Stimulated activated naive B cell treated with anti-CD40 and anti-IgM and Interleukin-4, amounts not matched to agents 10 μg/mL and 1 μg/mL and 100 μg/mL, for 72 hours (primary cell): ENCODE results near the gene PRRC2A.

Experiments
- ATAC-seq, 2 donors: fragments of 150-1000 bp; cut with Tn5 transposase; replicated peaks; 2 replicates each; pipeline ENCODE4 v1.10.0; 2021; ENCODE audit warnings: moderate library complexity in 1 of 2
- DNase-seq: peaks from one replicate; pipeline ENCODE4 v3.0.0; 2021
- H3K27ac Mint-ChIP-seq: one replicate; pipeline ENCODE4 v1.8.0; 2022; ENCODE audit warnings: mild to moderate bottlenecking, mixed read lengths
- H3K27me3 Mint-ChIP-seq, 2 donors: one replicate each; pipeline ENCODE4 v1.8.0; 2022; ENCODE audit warnings: mixed read lengths in 2 of 2
- H3K36me3 Mint-ChIP-seq, 2 donors: one replicate each; pipeline ENCODE4 v1.8.0; 2022; ENCODE audit warnings: mixed read lengths in 2 of 2, mild to moderate bottlenecking in 1 of 2
- H3K4me1 Mint-ChIP-seq, 2 donors: one replicate each; pipeline ENCODE4 v1.8.0; 2022; ENCODE audit warnings: mixed read lengths in 2 of 2, mild to moderate bottlenecking in 1 of 2
- H3K4me3 Mint-ChIP-seq, 2 donors: one replicate each; pipeline ENCODE4 v1.8.0; 2022; ENCODE audit warnings: mild to moderate bottlenecking in 2 of 2, mixed read lengths in 2 of 2, moderate library complexity in 1 of 2
- H3K9me3 Mint-ChIP-seq, 2 donors: one replicate each; pipeline ENCODE4 v1.8.0; 2022; ENCODE audit warnings: mixed read lengths in 2 of 2, mild to moderate bottlenecking in 1 of 2

Gene PRRC2A

DNA sequence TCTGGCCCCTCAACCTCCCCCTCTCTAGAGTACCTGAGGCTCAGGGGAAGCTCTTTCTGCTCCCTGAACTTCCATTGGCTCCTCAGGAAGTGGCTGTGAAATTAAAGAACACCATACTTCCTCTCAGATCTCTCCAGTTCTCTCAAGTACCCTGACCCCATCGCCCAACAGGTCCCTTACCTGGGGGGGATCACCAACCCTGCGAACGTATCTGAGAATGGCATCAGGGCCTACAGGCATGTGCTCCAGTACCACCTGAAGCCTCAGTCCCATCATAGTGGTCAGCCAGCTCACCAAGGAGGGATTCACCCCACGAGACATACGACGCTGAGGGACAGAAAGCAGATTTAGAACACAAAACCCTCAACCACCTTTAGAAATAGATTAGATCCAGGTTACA is 20.1 kb downstream of the PRRC2A start:
- H3K4me1 Mint-ChIP-seq: peaks cover 2 to 6% of the 10 kb centered on the region in 2 donors
- ATAC-seq (no peak), DNase-seq (no peak)
- no peak overlapping the region for H3K4me3 Mint-ChIP-seq
- H3K27ac Mint-ChIP-seq: peak overlapping the region; percentile 9
- no peaks in the 10 kb centered on the region for H3K27me3 Mint-ChIP-seq
- H3K9me3 Mint-ChIP-seq: no peaks in the 10 kb centered on the region
- H3K36me3 Mint-ChIP-seq: peaks cover 30 to 60% of the 10 kb centered on the region in 2 donors

DNA sequence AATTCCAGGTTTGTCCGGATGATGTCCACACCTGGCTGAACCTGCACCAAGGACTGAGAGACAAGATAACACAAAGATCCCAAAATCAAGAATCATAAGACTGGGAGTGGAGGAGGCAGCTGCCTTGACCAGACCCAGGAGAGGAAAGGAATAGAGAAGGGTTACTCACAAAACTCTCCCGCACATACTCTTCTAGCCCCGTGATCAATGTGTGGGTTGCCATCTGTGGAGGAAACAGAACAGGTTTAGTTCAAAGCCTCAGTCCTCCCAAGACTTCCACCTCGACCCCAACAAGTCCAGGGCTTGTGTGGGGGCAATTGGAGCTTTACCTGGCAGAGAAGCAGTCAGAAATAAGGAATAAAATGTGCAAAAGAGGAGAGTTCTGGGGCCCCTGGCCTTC is 20.9 kb downstream of the PRRC2A start:
- DNase-seq (no peak), ATAC-seq (no peak)
- Mint-ChIP-seq H3K36me3 (peaks cover 27 to 57% of the 10 kb centered on the region in 2 donors), H3K9me3 (no peaks in the 10 kb centered on the region), H3K27ac (no peak overlapping the region), H3K27me3 (no peaks in the 10 kb centered on the region), H3K4me3 (no peak overlapping the region), H3K4me1 (peaks cover 0 to 6% of the 10 kb centered on the region in 2 donors)

GRCh38 chr6:31642798-31643570 is 22.5 kb downstream of the PRRC2A start:
- Mint-ChIP-seq H3K4me1 (no peaks in the 10 kb centered on the region), H3K4me3 (no peak overlapping the region), H3K27ac (peak overlapping the region; percentile 25), H3K9me3 (no peaks in the 10 kb centered on the region), H3K27me3 (no peaks in the 10 kb centered on the region), H3K36me3 (peaks cover 29 to 53% of the 10 kb centered on the region in 2 donors)
- no peak for DNase-seq
- ATAC-seq: no peak

DNA sequence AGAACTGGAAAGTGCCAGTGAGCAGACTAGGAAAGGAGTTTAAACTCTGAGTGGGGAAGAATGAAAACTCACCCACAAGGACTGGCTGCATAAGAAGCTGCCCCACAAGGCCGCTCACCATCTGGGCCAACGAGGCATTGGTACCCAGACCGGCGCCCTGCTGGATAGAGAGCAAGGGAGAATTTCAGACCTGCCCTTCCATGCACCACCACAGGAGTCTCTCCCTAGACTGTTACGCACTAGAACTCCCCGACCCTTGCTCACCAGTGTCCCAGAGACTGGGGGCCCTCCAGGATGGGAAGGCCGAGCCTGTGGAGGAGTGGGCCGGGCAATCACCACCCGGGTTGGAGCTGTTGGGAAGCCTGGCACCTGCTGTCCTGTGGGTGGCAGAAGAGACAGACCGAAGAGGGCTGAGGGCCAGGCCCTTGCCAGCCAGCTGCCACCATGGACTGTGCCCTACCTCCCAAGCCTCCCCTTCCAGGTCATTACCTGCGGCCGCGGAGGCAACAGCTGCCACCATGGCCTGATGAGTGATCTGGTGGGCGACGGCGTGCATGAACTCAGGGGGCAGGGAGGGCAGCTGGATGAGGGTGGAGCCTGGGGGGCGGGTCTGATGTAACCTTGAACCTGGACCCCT is 23.4 kb downstream of the PRRC2A start:
- no peak for DNase-seq
- Mint-ChIP-seq H3K9me3 (no peaks in the 10 kb centered on the region), H3K27me3 (no peaks in the 10 kb centered on the region), H3K36me3 (peaks cover 32 to 61% of the 10 kb centered on the region in 2 donors), H3K4me3 (no peak overlapping the region), H3K27ac (no peak overlapping the region), H3K4me1 (peaks cover 0 to 2% of the 10 kb centered on the region in 2 donors)
- no peak for ATAC-seq

DNA sequence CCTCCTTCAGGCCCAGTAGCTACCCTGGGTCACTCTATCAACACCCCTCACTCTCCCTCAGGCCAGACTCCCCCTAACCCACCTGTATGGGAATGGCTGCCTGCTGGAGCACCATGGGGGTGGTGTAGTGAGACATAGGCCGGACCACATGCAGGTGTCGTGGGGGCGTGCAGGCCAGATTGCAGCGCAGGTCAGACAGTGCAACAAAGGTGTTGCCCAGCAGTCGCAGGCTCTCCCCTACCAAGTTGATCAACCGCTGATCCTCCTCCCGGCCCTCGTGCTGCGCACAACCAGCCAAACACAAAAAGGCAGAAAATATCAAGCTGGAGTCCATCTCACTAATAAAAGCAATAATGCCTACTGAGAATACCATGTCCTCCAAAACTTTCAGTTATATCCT is 24.8 kb downstream of the PRRC2A start:
- H3K4me1 Mint-ChIP-seq: peaks cover 4 to 15% of the 10 kb centered on the region in 2 donors
- no peak for DNase-seq
- H3K4me3 Mint-ChIP-seq: no peak overlapping the region
- peak overlapping the region; percentile 88 for H3K27ac Mint-ChIP-seq
- H3K27me3 Mint-ChIP-seq: no peaks in the 10 kb centered on the region
- peaks cover 36 to 61% of the 10 kb centered on the region in 2 donors for H3K36me3 Mint-ChIP-seq
- ATAC-seq: no peak
- no peaks in the 10 kb centered on the region for H3K9me3 Mint-ChIP-seq

GRCh38 chr6:31651602-31652191 is 31.2 kb downstream of the PRRC2A start:
- no peaks in the 10 kb centered on the region for H3K9me3 Mint-ChIP-seq
- ATAC-seq (peak; percentile 60 to 65), DNase-seq (no peak)
- H3K27ac Mint-ChIP-seq: peak overlapping the region; percentile 99
- H3K36me3 Mint-ChIP-seq: peaks cover 45 to 57% of the 10 kb centered on the region in 2 donors
- H3K4me3 Mint-ChIP-seq: peak overlapping the region; percentile 96
- peaks cover 24 to 52% of the 10 kb centered on the region in 2 donors for H3K4me1 Mint-ChIP-seq
- H3K27me3 Mint-ChIP-seq: no peaks in the 10 kb centered on the region

DNA sequence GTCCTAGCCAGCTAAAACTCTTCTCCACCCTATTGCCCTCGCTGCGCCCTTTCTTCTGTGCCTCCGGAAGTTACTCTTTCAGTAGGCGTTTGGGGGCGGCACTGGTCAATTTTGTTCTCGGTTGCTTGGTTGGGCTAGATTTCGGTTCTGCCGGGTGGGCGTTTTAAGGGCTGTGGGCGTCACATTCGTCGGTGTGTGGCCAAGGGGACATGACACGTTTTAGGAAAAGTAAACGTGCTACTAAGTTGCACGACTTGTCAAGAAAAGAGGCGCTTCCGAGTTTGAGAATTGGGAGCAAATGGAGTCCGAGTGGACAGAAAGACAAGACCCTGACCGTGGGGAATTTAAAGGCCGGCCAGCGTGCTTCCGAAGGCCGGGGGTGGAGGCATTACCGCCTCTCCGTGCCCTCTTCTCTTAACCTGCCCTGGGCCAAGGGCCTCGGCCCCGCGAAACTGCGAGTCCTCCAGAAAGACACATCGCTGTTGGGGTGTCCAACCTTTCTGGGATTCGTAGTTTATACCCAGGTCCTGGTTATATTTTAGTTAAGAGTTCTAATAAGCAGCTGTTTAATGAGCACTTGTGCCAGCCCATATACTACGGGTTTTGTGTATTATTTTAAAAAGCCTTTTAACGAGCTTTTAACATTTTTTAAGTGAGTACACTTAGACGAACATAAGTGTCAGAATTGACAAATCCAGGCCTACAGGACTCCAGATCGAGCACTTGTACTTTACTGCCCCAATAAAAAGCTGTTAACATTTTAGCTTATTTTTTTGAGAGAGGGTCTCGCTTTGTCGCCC is 32.6 kb downstream of the PRRC2A start:
- ATAC-seq (peak; percentile 70 to 75), DNase-seq (no peak)
- Mint-ChIP-seq H3K4me1 (peaks cover 34 to 66% of the 10 kb centered on the region in 2 donors), H3K36me3 (peaks cover 41 to 54% of the 10 kb centered on the region in 2 donors), H3K27me3 (no peaks in the 10 kb centered on the region), H3K4me3 (peak overlapping the region; percentile 96), H3K27ac (peak overlapping the region; percentile 99), H3K9me3 (no peaks in the 10 kb centered on the region)

DNA sequence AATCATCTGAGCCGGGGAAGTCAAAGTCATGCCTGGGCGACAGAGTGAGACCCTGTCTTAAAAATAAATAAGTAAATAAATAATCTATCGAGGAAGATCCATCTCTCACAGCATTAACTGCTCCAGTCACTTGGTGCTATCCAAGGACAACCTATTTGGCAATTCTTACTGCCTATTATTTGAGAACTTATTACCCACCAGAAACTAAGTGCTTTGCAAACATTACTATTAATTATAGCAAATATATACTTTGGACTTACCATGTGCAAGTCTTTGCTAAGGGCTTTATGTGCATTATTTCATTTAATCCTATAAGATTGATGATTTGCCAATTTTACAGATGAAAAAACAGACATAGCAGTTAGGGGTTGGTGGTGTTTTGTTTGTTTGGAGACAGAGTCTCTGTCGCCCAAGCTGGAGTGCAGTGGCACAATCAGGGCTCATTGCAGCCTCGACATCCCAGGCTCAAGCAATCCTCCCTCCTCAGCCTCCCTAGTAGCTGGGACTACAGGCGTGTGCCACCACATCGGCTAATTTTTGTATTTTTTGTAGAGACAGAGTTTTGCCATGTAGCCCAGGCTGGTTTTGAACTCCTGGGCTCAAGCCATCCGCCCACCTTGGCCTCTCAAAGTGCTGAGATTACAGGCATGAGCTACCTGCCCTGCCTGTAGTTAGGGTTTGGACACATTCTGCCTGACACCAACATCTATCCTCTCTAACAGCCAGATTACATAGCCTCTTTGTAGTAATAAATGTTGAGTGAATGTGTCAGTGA is 34.2 kb downstream of the PRRC2A start:
- no peak for ATAC-seq
- no peaks in the 10 kb centered on the region for H3K27me3 Mint-ChIP-seq
- H3K9me3 Mint-ChIP-seq: no peaks in the 10 kb centered on the region
- H3K4me1 Mint-ChIP-seq: peaks cover 46 to 73% of the 10 kb centered on the region in 2 donors
- H3K36me3 Mint-ChIP-seq: peaks cover 50 to 56% of the 10 kb centered on the region in 2 donors
- no peak for DNase-seq
- H3K4me3 Mint-ChIP-seq: no peak overlapping the region
- no peak overlapping the region for H3K27ac Mint-ChIP-seq

DNA sequence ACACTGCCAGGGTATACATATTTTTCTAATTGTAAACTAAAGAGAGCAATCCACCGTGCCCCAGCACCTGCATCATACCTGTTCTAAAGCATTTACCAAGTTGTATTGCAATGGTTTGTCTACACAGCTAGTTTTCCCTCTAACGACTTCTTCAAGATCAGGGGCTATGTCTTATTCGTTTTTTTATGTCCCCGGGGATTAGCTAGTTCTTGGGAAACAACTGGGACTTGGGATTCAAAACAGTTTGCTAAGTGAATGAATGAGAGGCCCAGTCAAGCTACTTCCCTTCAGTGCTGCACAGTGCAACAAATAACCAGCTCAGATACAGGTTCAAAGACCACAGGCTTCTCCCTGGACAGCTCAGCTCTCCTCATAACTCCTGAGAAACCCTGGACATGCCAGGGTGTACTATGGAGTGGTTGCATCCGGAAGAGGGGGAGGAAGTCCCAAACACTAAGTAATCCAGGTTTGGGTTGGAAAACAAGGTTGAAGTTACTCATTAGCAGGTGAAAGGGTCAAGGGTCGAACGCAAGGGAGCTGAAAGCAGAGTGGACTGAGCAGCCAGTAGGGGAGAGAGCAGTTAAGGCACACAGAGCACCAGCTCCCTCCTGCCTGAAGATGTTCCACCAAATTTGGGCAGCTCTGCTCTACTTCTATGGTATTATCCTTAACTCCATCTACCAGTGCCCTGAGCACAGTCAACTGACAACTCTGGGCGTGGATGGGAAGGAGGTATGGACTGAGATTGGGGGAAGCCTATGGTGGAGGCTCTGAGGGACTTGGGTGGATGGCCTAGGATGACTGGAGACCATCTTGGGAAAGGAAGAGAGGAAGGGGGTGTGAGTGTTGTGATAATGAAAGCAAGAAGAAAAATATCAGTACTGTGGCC is 35.1 kb downstream of the PRRC2A start, which contains the start of gene APOM:
TSS of gene APOM (plus strand) at position 546 of the 889 bp plus-strand sequence. CDS start at position 619, 73 bp downstream.
- peaks cover 48 to 61% of the 10 kb centered on the region in 2 donors for H3K36me3 Mint-ChIP-seq
- DNase-seq: no peak
- no peaks in the 10 kb centered on the region for H3K9me3 Mint-ChIP-seq
- no peak for ATAC-seq
- H3K4me3 Mint-ChIP-seq: peak within 1 kb of the TSS in 1 of 2 donors; percentile 28
- peaks cover 46 to 68% of the 10 kb centered on the region in 2 donors for H3K4me1 Mint-ChIP-seq
- H3K27me3 Mint-ChIP-seq: no peaks in the 10 kb centered on the region
- H3K27ac Mint-ChIP-seq: peak within 1 kb of the TSS; percentile 11

GRCh38 chr6:31657406-31658157 is 37.1 kb downstream of the PRRC2A start:
- H3K36me3 Mint-ChIP-seq: peaks cover 45 to 58% of the 10 kb centered on the region in 2 donors
- H3K4me1 Mint-ChIP-seq: peaks cover 50 to 72% of the 10 kb centered on the region in 2 donors
- DNase-seq (no peak), ATAC-seq (no peak)
- H3K27ac Mint-ChIP-seq: no peak overlapping the region
- H3K9me3 Mint-ChIP-seq: no peaks in the 10 kb centered on the region
- H3K27me3 Mint-ChIP-seq: no peaks in the 10 kb centered on the region
- H3K4me3 Mint-ChIP-seq: peak overlapping the region; percentile 95 to 97

DNA sequence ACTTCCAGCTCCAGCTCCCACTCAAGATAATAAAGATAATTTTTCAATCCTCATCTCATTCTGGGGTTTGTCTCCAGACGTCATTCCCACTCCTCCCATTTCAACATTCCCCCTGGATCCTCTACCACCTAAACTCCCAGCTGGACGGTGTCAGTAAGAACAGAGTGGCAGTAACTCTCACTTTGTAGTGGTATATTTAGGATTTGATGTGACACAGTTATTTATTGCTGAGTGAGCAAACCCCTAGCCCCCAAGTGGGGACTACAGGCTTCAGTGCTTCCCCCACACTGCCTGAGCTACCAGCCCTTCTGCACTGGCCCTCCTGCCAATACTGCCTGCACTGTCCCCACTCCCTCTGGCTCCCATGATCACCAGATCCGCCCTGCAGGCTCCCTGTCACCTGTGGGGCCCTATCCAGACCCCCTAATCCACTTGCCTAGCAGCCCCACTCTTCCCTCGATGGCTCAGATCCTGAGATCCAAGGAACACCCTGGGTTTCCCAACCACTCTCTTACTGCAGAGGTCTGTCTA is 37.7 kb downstream of the PRRC2A start:
- Mint-ChIP-seq H3K36me3 (peaks cover 46 to 59% of the 10 kb centered on the region in 2 donors), H3K9me3 (no peaks in the 10 kb centered on the region), H3K4me3 (peak overlapping the region; percentile 95 to 97), H3K27me3 (no peaks in the 10 kb centered on the region), H3K4me1 (peaks cover 50 to 78% of the 10 kb centered on the region in 2 donors), H3K27ac (peak overlapping the region; percentile 77)
- DNase-seq: no peak
- no peak for ATAC-seq
